SK-N-SH (cell line): Measurements from ENCODE around the gene AKAP12. TPM values are rescaled to one million over a fixed set of nuclear protein-coding genes. Genes with fewer than 3 reads are reported as not detected.

Source experiments
- CTCF ChIA-PET: fragments of 300-600, 350-600 bp; formaldehyde crosslinking; extraction: SDS; loops from one replicate; lab custom pipeline; 2021; lab: Yijun Ruan, JAX
- POLR2A ChIA-PET: fragments of 350-600 bp; sonication (Branson Sonifier 250); formaldehyde crosslinking; extraction: SDS; loops from one replicate; lab custom pipeline; 2020; ENCODE audit warnings: antibody characterized with exemption, inconsistent platforms; lab: Yijun Ruan, JAX
- DNase-seq: peaks from one replicate; pipeline ENCODE4 v3.0.0; 2012
- H2AFZ ChIP-seq: fragments of 200-600 bp; sonication (generic); 2 replicates; pipeline ENCODE4 v1.8.1; 2016; ENCODE audit warnings: antibody characterized with exemption, mild to moderate bottlenecking, low read depth
- H3F3A ChIP-seq: fragments of 200-600 bp; sonication (generic); replicated peaks from 2 replicates; pipeline ENCODE3; 2016; ENCODE audit warnings: antibody characterized with exemption, mild to moderate bottlenecking; ENCODE audit not compliant: insufficient read depth
- H3K27ac ChIP-seq, 2 experiments: fragments of 200-500 bp in 1 of 2; fragments of 200-600 bp in 1 of 2; sonication (Bioruptor generic) in 1 of 2; sonication (generic), shearing (Covaris generic) in 1 of 2; 2 replicates each; pipeline versions ENCODE4 v1.5.1 to v1.6.1; 2014 to 2016; ENCODE audit warnings: low read depth in 2 of 2, inconsistent platforms in 1 of 2, low read length in 1 of 2, mild to moderate bottlenecking in 1 of 2, mixed read lengths in 1 of 2
- H3K27me3 ChIP-seq: fragments of 200-600 bp; sonication (generic), shearing (Covaris generic); 2 replicates; pipeline ENCODE4 v1.6.1; 2016; ENCODE audit warnings: mixed run types; ENCODE audit not compliant: insufficient read depth
- H3K36me3 ChIP-seq, 2 experiments: fragments of 200-500 bp in 1 of 2; fragments of 200-600 bp in 1 of 2; sonication (Bioruptor generic) in 1 of 2; sonication (generic) in 1 of 2; replicated peaks in 1 of 2; 2 replicates each; pipeline versions ENCODE3 to v1.5.1; 2014 to 2016; ENCODE audit warnings: low read length in 1 of 2, mild to moderate bottlenecking in 1 of 2; ENCODE audit not compliant: insufficient read depth in 2 of 2, control insufficient read depth in 1 of 2
- H3K4me1 ChIP-seq, 2 experiments: fragments of 200-500 bp in 1 of 2; fragments of 200-600 bp in 1 of 2; sonication (Bioruptor generic) in 1 of 2; sonication (generic), shearing (Covaris generic) in 1 of 2; 2 replicates each; pipeline versions ENCODE4 v1.5.1 to v1.6.1; 2014 to 2016; ENCODE audit warnings: low read depth in 1 of 2, low read length in 1 of 2, mixed run types in 1 of 2; ENCODE audit not compliant: insufficient read depth in 2 of 2, control insufficient read depth in 1 of 2
- H3K4me2 ChIP-seq: fragments of 200-600 bp; sonication (generic), shearing (Covaris generic); 2 replicates; pipeline ENCODE4 v1.6.1; 2017; ENCODE audit warnings: mixed run types
- H3K4me3 ChIP-seq, 2 experiments: fragments of 200-500 bp in 1 of 2; fragments of 200-600 bp in 1 of 2; sonication (Bioruptor generic) in 1 of 2; sonication (generic), shearing (Covaris generic) in 1 of 2; 2 replicates each; pipeline versions ENCODE4 v1.5.1 to v1.8.1; 2014 to 2016; ENCODE audit warnings: low read depth in 2 of 2, inconsistent platforms in 1 of 2, low read length in 1 of 2, mild to moderate bottlenecking in 1 of 2, mixed read lengths in 1 of 2, moderate library complexity in 1 of 2
- H3K79me2 ChIP-seq: fragments of 200-600 bp; sonication (generic); 2 replicates; pipeline ENCODE4 v1.8.1; 2017; ENCODE audit warnings: mild to moderate bottlenecking; ENCODE audit not compliant: insufficient read depth
- H3K9ac ChIP-seq: fragments of 200-600 bp; sonication (generic); 2 replicates; pipeline ENCODE4 v1.6.1; 2017; ENCODE audit warnings: mixed run types
- H3K9me2 ChIP-seq: fragments of 200-600 bp; sonication (generic); 2 replicates; pipeline ENCODE4 v1.6.1; 2017; ENCODE audit warnings: mixed run types
- H3K9me3 ChIP-seq: fragments of 200-600 bp; sonication (generic); 2 replicates; pipeline ENCODE4 v1.6.1; 2017; ENCODE audit warnings: mixed run types, mild to moderate bottlenecking, moderate library complexity
- H4K20me1 ChIP-seq: fragments of 200-600 bp; sonication (generic); 2 replicates; pipeline ENCODE4 v1.6.1; 2017; ENCODE audit warnings: mild to moderate bottlenecking, mixed run types; ENCODE audit not compliant: insufficient read depth
- CHD2 ChIP-seq: fragments of 150-350 bp; IDR thresholded peaks from 2 replicates; pipeline ENCODE4 v1.6.1; 2018; ENCODE audit warnings: low read length; ENCODE audit not compliant: partially characterized antibody
- ELF1 ChIP-seq: IDR thresholded peaks from 2 replicates; pipeline ENCODE4 v1.4.0; 2012
- EZH2phosphoT487 ChIP-seq: fragments of 200-600 bp; sonication (generic); IDR thresholded peaks from 2 replicates; pipeline ENCODE4 v1.6.1; 2017; ENCODE audit warnings: low read depth, mixed run types, mild to moderate bottlenecking, antibody characterized with exemption, moderate library complexity, borderline replicate concordance
- FOSL2 ChIP-seq: IDR thresholded peaks from 2 replicates; pipeline ENCODE4 v1.4.0; 2012; ENCODE audit warnings: low read depth, mild to moderate bottlenecking, moderate library complexity, borderline replicate concordance
- FOXJ3 ChIP-seq: sonication (generic); formaldehyde crosslinking; IDR thresholded peaks from 2 replicates; pipeline ENCODE4 v1.5.1; 2020; ENCODE audit warnings: mild to moderate bottlenecking, missing genetic modification reagents
- FOXM1 ChIP-seq: IDR thresholded peaks from 2 replicates; pipeline ENCODE4 v1.4.0; 2012; ENCODE audit warnings: low read depth, mild to moderate bottlenecking
- GABPA ChIP-seq: IDR thresholded peaks from 2 replicates; pipeline ENCODE4 v1.4.0; 2012; ENCODE audit warnings: low read depth, mild to moderate bottlenecking
- GATA2 ChIP-seq: sonication (generic); formaldehyde crosslinking; IDR thresholded peaks from 2 replicates; pipeline ENCODE4 v1.5.0; 2020; ENCODE audit warnings: mild to moderate bottlenecking, missing genetic modification reagents
- JUND ChIP-seq: IDR thresholded peaks from 2 replicates; pipeline ENCODE4 v1.4.0; 2012
- MEF2A ChIP-seq: IDR thresholded peaks from 2 replicates; pipeline ENCODE4 v1.4.0; 2012; ENCODE audit warnings: low read depth, borderline replicate concordance
- MXI1 ChIP-seq: IDR thresholded peaks from 2 replicates; pipeline ENCODE4 v1.6.1; 2012; ENCODE audit warnings: mild to moderate bottlenecking, low read depth, low read length, improper control_type of control experiment
- NRF1 ChIP-seq: IDR thresholded peaks from 2 replicates; pipeline ENCODE4 v1.6.1; 2012; ENCODE audit warnings: low read depth, mild to moderate bottlenecking, low read length
- POLR2AphosphoS5 ChIP-seq: IDR thresholded peaks from 2 replicates; pipeline ENCODE4 v1.6.1; 2012; ENCODE audit warnings: low read depth, low read length
- RAD21 ChIP-seq: IDR thresholded peaks from 2 replicates; pipeline ENCODE4 v1.6.1; 2012; ENCODE audit warnings: mild to moderate bottlenecking, low read length
- SIN3A ChIP-seq: IDR thresholded peaks from 2 replicates; pipeline ENCODE4 v1.6.1; 2012; ENCODE audit warnings: low read depth, mild to moderate bottlenecking, low read length, moderate library complexity, borderline replicate concordance
- TAF1 ChIP-seq: IDR thresholded peaks from 2 replicates; pipeline ENCODE4 v1.6.1; 2012; ENCODE audit warnings: low read depth, mild to moderate bottlenecking, low read length, moderate library complexity, borderline replicate concordance
- YY1 ChIP-seq: IDR thresholded peaks from 2 replicates; pipeline ENCODE4 v1.4.0; 2012; ENCODE audit warnings: low read depth, mild to moderate bottlenecking
- WGBS: methylation state at CpG from one replicate; pipeline ENCODE4 v1.1.6; 2017; ENCODE audit warnings: low lambda C conversion rate; 5-methylcytosine and 5-hydroxymethylcytosine counted together
- polyA plus RNA-seq, 3 experiments: library from polyadenylated mRNA; depleted of rRNA; stranded (reverse); fragments of >200 nt; gene quantifications; 2 replicates each; pipeline ENCODE4 v1.2.3, GENCODE V29; 2012
- TF ChIP-seq, protein P1 (sequence below): IDR thresholded peaks from 2 replicates; pipeline ENCODE4 v1.6.1; 2012; ENCODE audit warnings: mild to moderate bottlenecking, low read depth, low read length, moderate library complexity
- TF ChIP-seq, protein P2 (sequence below): IDR thresholded peaks from 2 replicates; pipeline ENCODE4 v1.4.0; 2012; ENCODE audit warnings: low read depth
- TF ChIP-seq, protein P3 (sequence below): IDR thresholded peaks from 2 replicates; pipeline ENCODE4; 2012
- TF ChIP-seq, protein P4 (sequence below): fragments of 200-600 bp; sonication (generic); IDR thresholded peaks from 2 replicates; pipeline ENCODE4 v1.6.1; 2017; ENCODE audit warnings: antibody characterized with exemption, mild to moderate bottlenecking, moderate library complexity
- TF ChIP-seq, protein P5 (sequence below): fragments of 150-350 bp; IDR thresholded peaks from 2 replicates; pipeline ENCODE4 v1.6.1; 2017; ENCODE audit warnings: antibody characterized with exemption, low read length, low read depth, borderline replicate concordance

Gene AKAP12
- polyA plus RNA-seq, 1 of the 3 experiments (the other 2 are of a cell fraction), result 46.5 TPM

DNA sequence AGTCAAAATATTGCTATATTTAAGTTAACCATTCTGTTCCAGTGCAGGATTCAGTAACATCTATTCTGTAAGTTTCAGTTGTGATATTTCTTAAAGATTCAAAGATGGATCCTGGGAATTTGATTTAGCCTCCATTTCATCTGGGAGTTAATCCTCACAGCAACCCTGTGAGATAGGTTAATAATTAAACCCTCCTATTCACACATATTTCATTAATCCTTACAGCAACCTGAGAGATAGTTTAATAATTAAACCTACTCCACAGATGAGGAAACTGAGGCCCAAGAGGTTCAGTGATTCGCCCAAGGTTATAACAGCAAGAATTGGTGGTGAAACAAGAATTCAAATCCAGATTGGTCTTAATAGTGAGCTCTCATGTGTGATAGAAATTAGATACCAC is 162.5 kb downstream of the AKAP12 start:
- H3K4me1 ChIP-seq, result peaks cover 0 to 7% of the 10 kb centered on the region in 2 experiments; a peak in 2 of 4 replicates
- no peak overlapping the region for H2AFZ ChIP-seq
- no peak overlapping the region for H3K9ac ChIP-seq
- no peaks in the 10 kb centered on the region for H3K9me3 ChIP-seq
- POLR2A ChIA-PET, result no interaction called here
- no peak overlapping the region for H3K4me2 ChIP-seq
- H3F3A ChIP-seq, result peaks cover 55% of the 10 kb centered on the region
- H3K9me2 ChIP-seq, result no peaks in the 10 kb centered on the region
- H3K27me3 ChIP-seq, result no peaks in the 10 kb centered on the region
- H3K36me3 ChIP-seq, result peaks cover 40 to 59% of the 10 kb centered on the region in 2 experiments
- CTCF ChIA-PET, result interaction anchor here (1.0 kb wide), 1 partner anchor 9 kb away, joined by 3 read pairs; no protein-coding TSS in a partner anchor
- 95% methylated on average over 1 of the region's 1 CpG for WGBS
- DNase-seq, result no peak
- H3K79me2 ChIP-seq, result peaks cover 100% of the 10 kb centered on the region
- peaks cover 98% of the 10 kb centered on the region for H4K20me1 ChIP-seq
- H3K27ac ChIP-seq, result no peak overlapping the region
- no peak overlapping the region for H3K4me3 ChIP-seq
- TF ChIP-seq EZH2phosphoT487 (no peak), RAD21 (no peak), FOSL2 (no peak), MXI1 (no peak), ELF1 (no peak), NRF1 (no peak), SIN3A (no peak), YY1 (no peak), GABPA (no peak), CHD2 (no peak), POLR2AphosphoS5 (no peak), JUND (no peak), MEF2A (no peak)
- TF ChIP-seq, protein P1, sequence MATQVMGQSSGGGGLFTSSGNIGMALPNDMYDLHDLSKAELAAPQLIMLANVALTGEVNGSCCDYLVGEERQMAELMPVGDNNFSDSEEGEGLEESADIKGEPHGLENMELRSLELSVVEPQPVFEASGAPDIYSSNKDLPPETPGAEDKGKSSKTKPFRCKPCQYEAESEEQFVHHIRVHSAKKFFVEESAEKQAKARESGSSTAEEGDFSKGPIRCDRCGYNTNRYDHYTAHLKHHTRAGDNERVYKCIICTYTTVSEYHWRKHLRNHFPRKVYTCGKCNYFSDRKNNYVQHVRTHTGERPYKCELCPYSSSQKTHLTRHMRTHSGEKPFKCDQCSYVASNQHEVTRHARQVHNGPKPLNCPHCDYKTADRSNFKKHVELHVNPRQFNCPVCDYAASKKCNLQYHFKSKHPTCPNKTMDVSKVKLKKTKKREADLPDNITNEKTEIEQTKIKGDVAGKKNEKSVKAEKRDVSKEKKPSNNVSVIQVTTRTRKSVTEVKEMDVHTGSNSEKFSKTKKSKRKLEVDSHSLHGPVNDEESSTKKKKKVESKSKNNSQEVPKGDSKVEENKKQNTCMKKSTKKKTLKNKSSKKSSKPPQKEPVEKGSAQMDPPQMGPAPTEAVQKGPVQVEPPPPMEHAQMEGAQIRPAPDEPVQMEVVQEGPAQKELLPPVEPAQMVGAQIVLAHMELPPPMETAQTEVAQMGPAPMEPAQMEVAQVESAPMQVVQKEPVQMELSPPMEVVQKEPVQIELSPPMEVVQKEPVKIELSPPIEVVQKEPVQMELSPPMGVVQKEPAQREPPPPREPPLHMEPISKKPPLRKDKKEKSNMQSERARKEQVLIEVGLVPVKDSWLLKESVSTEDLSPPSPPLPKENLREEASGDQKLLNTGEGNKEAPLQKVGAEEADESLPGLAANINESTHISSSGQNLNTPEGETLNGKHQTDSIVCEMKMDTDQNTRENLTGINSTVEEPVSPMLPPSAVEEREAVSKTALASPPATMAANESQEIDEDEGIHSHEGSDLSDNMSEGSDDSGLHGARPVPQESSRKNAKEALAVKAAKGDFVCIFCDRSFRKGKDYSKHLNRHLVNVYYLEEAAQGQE, result no peak

DNA sequence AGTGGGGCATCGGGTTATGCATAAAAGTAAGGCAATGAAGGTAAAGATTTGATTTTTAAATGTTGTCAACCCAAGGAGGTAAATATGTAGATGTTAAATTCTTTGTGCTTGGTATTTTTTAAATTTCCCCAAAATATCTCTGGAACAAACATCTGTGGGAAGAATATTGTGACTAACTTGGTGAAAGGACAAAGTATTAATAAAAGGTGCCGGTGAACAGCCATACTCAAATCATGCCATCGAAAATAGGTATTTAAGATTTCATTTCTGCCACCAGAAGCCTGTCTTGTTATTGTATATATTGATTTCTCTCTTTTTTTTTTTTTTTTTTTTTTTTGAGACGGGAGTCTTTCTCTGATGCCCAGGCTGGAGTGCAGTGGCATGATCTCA is 164.1 kb downstream of the AKAP12 start:
- peaks cover 36 to 64% of the 10 kb centered on the region in 2 experiments for H3K36me3 ChIP-seq
- TF ChIP-seq YY1, result no peak
- no peak for TF ChIP-seq FOXJ3
- no peak for TF ChIP-seq JUND
- TF ChIP-seq POLR2AphosphoS5, result no peak
- TF ChIP-seq, protein P2, sequence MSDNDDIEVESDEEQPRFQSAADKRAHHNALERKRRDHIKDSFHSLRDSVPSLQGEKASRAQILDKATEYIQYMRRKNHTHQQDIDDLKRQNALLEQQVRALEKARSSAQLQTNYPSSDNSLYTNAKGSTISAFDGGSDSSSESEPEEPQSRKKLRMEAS, result no peak
- TF ChIP-seq, protein P3, sequence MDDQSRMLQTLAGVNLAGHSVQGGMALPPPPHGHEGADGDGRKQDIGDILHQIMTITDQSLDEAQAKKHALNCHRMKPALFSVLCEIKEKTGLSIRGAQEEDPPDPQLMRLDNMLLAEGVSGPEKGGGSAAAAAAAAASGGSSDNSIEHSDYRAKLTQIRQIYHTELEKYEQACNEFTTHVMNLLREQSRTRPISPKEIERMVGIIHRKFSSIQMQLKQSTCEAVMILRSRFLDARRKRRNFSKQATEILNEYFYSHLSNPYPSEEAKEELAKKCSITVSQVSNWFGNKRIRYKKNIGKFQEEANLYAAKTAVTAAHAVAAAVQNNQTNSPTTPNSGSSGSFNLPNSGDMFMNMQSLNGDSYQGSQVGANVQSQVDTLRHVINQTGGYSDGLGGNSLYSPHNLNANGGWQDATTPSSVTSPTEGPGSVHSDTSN, result no peak
- TF ChIP-seq, protein P4, sequence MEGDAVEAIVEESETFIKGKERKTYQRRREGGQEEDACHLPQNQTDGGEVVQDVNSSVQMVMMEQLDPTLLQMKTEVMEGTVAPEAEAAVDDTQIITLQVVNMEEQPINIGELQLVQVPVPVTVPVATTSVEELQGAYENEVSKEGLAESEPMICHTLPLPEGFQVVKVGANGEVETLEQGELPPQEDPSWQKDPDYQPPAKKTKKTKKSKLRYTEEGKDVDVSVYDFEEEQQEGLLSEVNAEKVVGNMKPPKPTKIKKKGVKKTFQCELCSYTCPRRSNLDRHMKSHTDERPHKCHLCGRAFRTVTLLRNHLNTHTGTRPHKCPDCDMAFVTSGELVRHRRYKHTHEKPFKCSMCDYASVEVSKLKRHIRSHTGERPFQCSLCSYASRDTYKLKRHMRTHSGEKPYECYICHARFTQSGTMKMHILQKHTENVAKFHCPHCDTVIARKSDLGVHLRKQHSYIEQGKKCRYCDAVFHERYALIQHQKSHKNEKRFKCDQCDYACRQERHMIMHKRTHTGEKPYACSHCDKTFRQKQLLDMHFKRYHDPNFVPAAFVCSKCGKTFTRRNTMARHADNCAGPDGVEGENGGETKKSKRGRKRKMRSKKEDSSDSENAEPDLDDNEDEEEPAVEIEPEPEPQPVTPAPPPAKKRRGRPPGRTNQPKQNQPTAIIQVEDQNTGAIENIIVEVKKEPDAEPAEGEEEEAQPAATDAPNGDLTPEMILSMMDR, result no peak
- TF ChIP-seq TAF1, result no peak
- TF ChIP-seq, protein P5, sequence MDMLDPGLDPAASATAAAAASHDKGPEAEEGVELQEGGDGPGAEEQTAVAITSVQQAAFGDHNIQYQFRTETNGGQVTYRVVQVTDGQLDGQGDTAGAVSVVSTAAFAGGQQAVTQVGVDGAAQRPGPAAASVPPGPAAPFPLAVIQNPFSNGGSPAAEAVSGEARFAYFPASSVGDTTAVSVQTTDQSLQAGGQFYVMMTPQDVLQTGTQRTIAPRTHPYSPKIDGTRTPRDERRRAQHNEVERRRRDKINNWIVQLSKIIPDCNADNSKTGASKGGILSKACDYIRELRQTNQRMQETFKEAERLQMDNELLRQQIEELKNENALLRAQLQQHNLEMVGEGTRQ, result no peak
- TF ChIP-seq FOXM1, result no peak
- no peak for TF ChIP-seq GATA2 (CRISPR knock-in tag)

More for the DNA sequence above, 164.1 kb downstream of the AKAP12 start:
- Histone ChIP-seq H3K79me2 (peaks cover 99% of the 10 kb centered on the region), H3K9ac (no peak overlapping the region), H3K4me3 (no peak overlapping the region), H3F3A (peaks cover 56% of the 10 kb centered on the region), H3K27me3 (no peaks in the 10 kb centered on the region), H3K27ac (no peak overlapping the region), H3K9me3 (no peaks in the 10 kb centered on the region), H2AFZ (no peak overlapping the region), H3K4me2 (no peak overlapping the region), H3K4me1 (peaks cover 0 to 7% of the 10 kb centered on the region in 2 experiments; a peak in 1 of 4 replicates), H4K20me1 (peaks cover 90% of the 10 kb centered on the region), H3K9me2 (no peaks in the 10 kb centered on the region)
- DNase-seq, result no peak
- POLR2A ChIA-PET, result interaction anchor here (0.6 kb wide), 1 partner anchor 13 kb away, joined by 3 read pairs; no protein-coding TSS in a partner anchor
- CTCF ChIA-PET, result interaction anchor here (0.7 kb wide), 1 partner anchor 803 kb away, joined by 3 read pairs; no protein-coding TSS in a partner anchor
- WGBS, result 90% methylated on average over 4 of the region's 4 CpGs
